Lower lobe of right lung (tissue), 2 donors: ENCODE data around the gene FBXW11. TPM values are rescaled to one million over a fixed set of nuclear protein-coding genes. Genes with fewer than 3 reads are reported as not detected.

Experiments
- ATAC-seq, 2 donors: fragments of 200-7000 bp; cut with Tn5 transposase; one replicate each; pipeline ENCODE4 v1.9.1; 2020 to 2022; ENCODE audit warnings: mild to moderate bottlenecking in 2 of 2, moderate library complexity in 2 of 2
- DNase-seq: peaks from one replicate; pipeline ENCODE4 v3.0.0-alpha.2; 2020
- H3K27ac ChIP-seq: fragments of 200-600 bp; one replicate; pipeline ENCODE4 v1.8.0; 2022
- H3K27me3 ChIP-seq: fragments of 200-600 bp; one replicate; pipeline ENCODE4 v1.8.0; 2022; ENCODE audit warnings: low read depth
- H3K36me3 ChIP-seq: fragments of 200-600 bp; one replicate; pipeline ENCODE4 v1.8.0; 2022; ENCODE audit warnings: mild to moderate bottlenecking
- H3K4me1 ChIP-seq: fragments of 200-600 bp; one replicate; pipeline ENCODE4 v1.8.0; 2022
- H3K4me3 ChIP-seq: fragments of 200-600 bp; one replicate; pipeline ENCODE4 v1.8.0; 2022; ENCODE audit warnings: mild to moderate bottlenecking
- H3K9me3 ChIP-seq: fragments of 200-600 bp; one replicate; pipeline ENCODE4 v1.8.0; 2022
- CTCF ChIP-seq: fragments of 200-600 bp; IDR thresholded peaks from one replicate; pipeline ENCODE4 v1.8.0; 2022; ENCODE audit warnings: antibody characterized with exemption, mild to moderate bottlenecking
- intact Hi-C: fragments of 100-400 bp; cut with DNase I; formaldehyde crosslinking; loops from one replicate; pipeline ENCODE4 v1.11.0; 2022
- total RNA-seq: library from RNA; stranded (reverse); fragmentation: NEBNext Ultra II Directional; extraction: Animal tissue kit (Norgen Biotek cat#: 25700); gene quantifications from one replicate; pipeline ENCODE4 v1.2.1, GENCODE V29; 2021
- donor health status: DM: no; HTN: yes; CAD: no; lungs with severe emphysema.

The FBXW11 gene
- total RNA-seq, 1 donor from 2014 or later = 52.8 TPM

- Histone ChIP-seq H3K27ac (no peak overlapping the region), H3K4me1 (peaks cover 19% of the 10 kb centered on the region), H3K27me3 (no peaks in the 10 kb centered on the region), H3K9me3 (no peaks in the 10 kb centered on the region), H3K36me3 (peaks cover 10% of the 10 kb centered on the region), H3K4me3 (no peak overlapping the region)
- ATAC-seq (no peak), DNase-seq (no peak)
- intact Hi-C loops = loop anchor here (10.0 kb wide), 1 partner anchor 491 kb away; the partner anchor contains the start of gene FGF18
- TF ChIP-seq CTCF = no peak
Observed at GRCh38 chr5:171906066-171906570, 100.3 kb downstream of the FBXW11 start.

GRCh38 chr5:171904886-171905285, 101.6 kb downstream of the FBXW11 start:
- intact Hi-C loops = loop anchor here (10.0 kb wide), 1 partner anchor 490 kb away; the partner anchor contains the start of gene FGF18
- no peak for ATAC-seq

GRCh38 chr5:171901764-171902163, 104.7 kb downstream of the FBXW11 start:
- intact Hi-C loops = loop anchor here (10.0 kb wide), 1 partner anchor 487 kb away; the partner anchor contains the start of gene FGF18
- Histone ChIP-seq H3K27me3 (no peaks in the 10 kb centered on the region), H3K36me3 (peaks cover 15% of the 10 kb centered on the region), H3K9me3 (no peaks in the 10 kb centered on the region), H3K4me3 (no peak overlapping the region), H3K4me1 (peaks cover 5% of the 10 kb centered on the region), H3K27ac (no peak overlapping the region)
- no peak for TF ChIP-seq CTCF
- ATAC-seq (no peak), DNase-seq (no peak)

More at GRCh38 chr5:171904886-171905285, 101.6 kb downstream of the FBXW11 start:
- H3K27me3 ChIP-seq = no peaks in the 10 kb centered on the region
- H3K27ac ChIP-seq = no peak overlapping the region
- no peak for DNase-seq
- peaks cover 4% of the 10 kb centered on the region for H3K36me3 ChIP-seq
- H3K9me3 ChIP-seq = no peaks in the 10 kb centered on the region
- H3K4me3 ChIP-seq = no peak overlapping the region
- TF ChIP-seq CTCF = no peak
- H3K4me1 ChIP-seq = peaks cover 19% of the 10 kb centered on the region

GRCh38 chr5:171899792-171900191, 106.6 kb downstream of the FBXW11 start:
- TF ChIP-seq CTCF = no peak
- intact Hi-C loops = loop anchor here (10.0 kb wide), 1 partner anchor 485 kb away; the partner anchor contains the start of gene FGF18
- Histone ChIP-seq H3K36me3 (peaks cover 21% of the 10 kb centered on the region), H3K4me3 (no peak overlapping the region), H3K9me3 (no peaks in the 10 kb centered on the region), H3K27ac (no peak overlapping the region), H3K27me3 (no peaks in the 10 kb centered on the region), H3K4me1 (peaks cover 2% of the 10 kb centered on the region)
- ATAC-seq (peak in 1 of 2 donors; percentile 57), DNase-seq (no peak)

GRCh38 chr5:171898879-171899278, 107.6 kb downstream of the FBXW11 start:
- H3K36me3 ChIP-seq = peaks cover 29% of the 10 kb centered on the region
- H3K4me3 ChIP-seq = no peak overlapping the region
- intact Hi-C loops = no loop called here
- H3K9me3 ChIP-seq = no peaks in the 10 kb centered on the region
- H3K27me3 ChIP-seq = no peaks in the 10 kb centered on the region
- H3K27ac ChIP-seq = no peak overlapping the region
- TF ChIP-seq CTCF = no peak
- DNase-seq (no peak), ATAC-seq (no peak)
- H3K4me1 ChIP-seq = no peaks in the 10 kb centered on the region
